Measurements from ENCODE around the gene DCAF11. TPM values are rescaled to one million over a fixed set of nuclear protein-coding genes. Genes with fewer than 3 reads are reported as not detected.

Gene DCAF11
- total RNA-seq, 1 donor from 2014 or later: 84.3 TPM

GRCh38 chr14:24095271-24096068 lies 19.1 kb upstream of the DCAF11 start:
- Mint-ChIP-seq H3K36me3 (ENCODE audit: low read depth) (peaks cover 47% of the 10 kb centered on the region), H3K27me3 (no peaks in the 10 kb centered on the region), H3K4me3 (peak overlapping the region; percentile 99), H3K9me3 (no peaks in the 10 kb centered on the region), H3K4me1 (peaks cover 29% of the 10 kb centered on the region), H3K27ac (peak overlapping the region; percentile 99)
- peak; percentile 61 for DNase-seq
- peak; percentile 57 for ATAC-seq (ENCODE audit: low read depth)
- TF ChIP-seq, protein P1, sequence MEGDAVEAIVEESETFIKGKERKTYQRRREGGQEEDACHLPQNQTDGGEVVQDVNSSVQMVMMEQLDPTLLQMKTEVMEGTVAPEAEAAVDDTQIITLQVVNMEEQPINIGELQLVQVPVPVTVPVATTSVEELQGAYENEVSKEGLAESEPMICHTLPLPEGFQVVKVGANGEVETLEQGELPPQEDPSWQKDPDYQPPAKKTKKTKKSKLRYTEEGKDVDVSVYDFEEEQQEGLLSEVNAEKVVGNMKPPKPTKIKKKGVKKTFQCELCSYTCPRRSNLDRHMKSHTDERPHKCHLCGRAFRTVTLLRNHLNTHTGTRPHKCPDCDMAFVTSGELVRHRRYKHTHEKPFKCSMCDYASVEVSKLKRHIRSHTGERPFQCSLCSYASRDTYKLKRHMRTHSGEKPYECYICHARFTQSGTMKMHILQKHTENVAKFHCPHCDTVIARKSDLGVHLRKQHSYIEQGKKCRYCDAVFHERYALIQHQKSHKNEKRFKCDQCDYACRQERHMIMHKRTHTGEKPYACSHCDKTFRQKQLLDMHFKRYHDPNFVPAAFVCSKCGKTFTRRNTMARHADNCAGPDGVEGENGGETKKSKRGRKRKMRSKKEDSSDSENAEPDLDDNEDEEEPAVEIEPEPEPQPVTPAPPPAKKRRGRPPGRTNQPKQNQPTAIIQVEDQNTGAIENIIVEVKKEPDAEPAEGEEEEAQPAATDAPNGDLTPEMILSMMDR (IDR thresholded peaks at IDR 0.05): no peak
- POLR2A ChIA-PET: interaction anchor here (0.9 to 7.4 kb wide), 24 partner anchors 9 to 1001 kb away, joined by 4 to 138 read pairs (median 14); partner anchors contain the start of genes CARMIL3, CBLN3, CHMP4A and DCAF11
- CTCF ChIA-PET: interaction anchor here (0.6 to 7.9 kb wide), 6 partner anchors 10 to 1107 kb away, joined by 3 to 138 read pairs (median 8); partner anchors contain the start of genes DCAF11, NRL, PSME2 and RNF31
- intact Hi-C loops (cut with micrococcal nuclease): loop anchor here (1.0 to 10.0 kb wide), 6 partner anchors 13 to 541 kb away; partner anchors contain the start of genes DCAF11, IRF9, NRL and THTPA

DNA sequence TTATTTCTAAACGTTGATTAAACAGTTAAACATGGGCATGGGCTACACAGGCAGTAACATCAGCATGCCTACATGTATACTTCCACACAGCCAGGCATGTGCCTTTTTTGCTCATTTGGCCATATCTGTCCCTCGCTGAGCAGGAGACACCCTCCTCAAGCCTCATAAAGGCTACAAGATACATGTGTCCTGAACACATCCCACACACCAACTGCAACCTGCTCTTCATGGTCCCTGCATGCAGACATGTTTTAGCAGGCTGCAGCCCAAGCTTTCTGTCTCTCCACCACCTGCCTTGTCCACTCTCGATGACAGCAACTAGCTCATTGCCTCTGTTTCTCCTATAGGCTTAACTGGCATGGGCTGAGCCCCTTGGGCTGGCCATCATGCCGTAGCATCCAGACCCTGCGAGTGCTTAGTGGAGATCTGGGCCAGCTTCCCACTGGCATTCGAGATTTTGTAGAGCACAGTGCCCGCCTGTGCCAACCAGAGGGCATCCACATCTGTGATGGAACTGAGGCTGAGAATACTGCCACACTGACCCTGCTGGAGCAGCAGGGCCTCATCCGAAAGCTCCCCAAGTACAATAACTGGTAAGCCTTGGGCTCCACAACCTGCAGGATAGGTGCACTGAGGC lies 17.9 kb upstream of the DCAF11 start:
- ChIA-PET POLR2A (interaction anchor here (0.7 to 7.4 kb wide), 13 partner anchors 10 to 1002 kb away, joined by 3 to 138 read pairs (median 9); partner anchors contain the start of genes DCAF11, IRF9, NRL and PSME1), CTCF (interaction anchor here (1.0 to 2.4 kb wide), 2 partner anchors 12 to 39 kb away, joined by 5 to 9 read pairs; no protein-coding TSS in a partner anchor)
- ATAC-seq (ENCODE audit: low read depth) (no peak), DNase-seq (no peak)
- Mint-ChIP-seq H3K27ac (peak overlapping the region; percentile 99), H3K36me3 (ENCODE audit: low read depth) (peaks cover 58% of the 10 kb centered on the region), H3K4me3 (peak overlapping the region; percentile 24), H3K4me1 (peaks cover 25% of the 10 kb centered on the region), H3K9me3 (no peaks in the 10 kb centered on the region), H3K27me3 (no peaks in the 10 kb centered on the region)
- intact Hi-C loops (cut with micrococcal nuclease): loop anchor here (10.0 kb wide), 1 partner anchor 542 kb away; the partner anchor contains the start of genes THTPA and ZFHX2
- TF ChIP-seq, protein P1 (IDR thresholded peaks at IDR 0.05): no peak

DNA sequence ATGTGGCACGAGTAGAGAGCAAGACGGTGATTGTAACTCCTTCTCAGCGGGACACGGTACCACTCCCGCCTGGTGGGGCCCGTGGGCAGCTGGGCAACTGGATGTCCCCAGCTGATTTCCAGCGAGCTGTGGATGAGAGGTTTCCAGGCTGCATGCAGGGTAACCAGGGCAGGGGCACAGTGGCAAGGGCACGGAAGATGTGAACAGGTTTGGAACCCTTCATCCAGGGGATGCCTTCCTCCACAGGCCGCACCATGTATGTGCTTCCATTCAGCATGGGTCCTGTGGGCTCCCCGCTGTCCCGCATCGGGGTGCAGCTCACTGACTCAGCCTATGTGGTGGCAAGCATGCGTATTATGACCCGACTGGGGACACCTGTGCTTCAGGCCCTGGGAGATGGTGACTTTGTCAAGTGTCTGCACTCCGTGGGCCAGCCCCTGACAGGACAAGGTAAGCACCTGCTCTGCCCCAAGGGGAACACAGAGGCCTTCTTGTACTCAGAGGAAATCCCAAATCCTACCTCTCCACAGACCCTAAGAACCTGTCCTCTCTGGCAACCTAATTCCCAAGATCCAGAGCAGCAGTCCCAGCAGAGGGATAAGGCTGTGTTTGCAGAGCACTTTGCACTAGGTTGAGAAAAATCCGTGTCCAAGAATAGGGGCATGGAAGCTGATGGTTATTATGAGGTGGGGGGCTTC lies 16.2 kb upstream of the DCAF11 start:
- Mint-ChIP-seq H3K4me1 (peaks cover 18% of the 10 kb centered on the region), H3K4me3 (no peak overlapping the region), H3K9me3 (no peaks in the 10 kb centered on the region), H3K27ac (no peak overlapping the region), H3K36me3 (ENCODE audit: low read depth) (peaks cover 71% of the 10 kb centered on the region), H3K27me3 (no peaks in the 10 kb centered on the region)
- TF ChIP-seq, protein P1 (IDR thresholded peaks at IDR 0.05): no peak
- ATAC-seq (ENCODE audit: low read depth) (no peak), DNase-seq (no peak)
- ChIA-PET POLR2A (interaction anchor here (0.5 to 1.8 kb wide), 4 partner anchors 9 to 113 kb away, joined by 4 to 9 read pairs (median 4); partner anchors contain the start of genes DCAF11 and NRL), CTCF (interaction anchor here (2.4 kb wide), 1 partner anchor 11 kb away, joined by 9 read pairs; no protein-coding TSS in a partner anchor)
- intact Hi-C loops (cut with micrococcal nuclease): loop anchor here (10.0 kb wide), 1 partner anchor 544 kb away; the partner anchor contains the start of genes THTPA and ZFHX2

DNA sequence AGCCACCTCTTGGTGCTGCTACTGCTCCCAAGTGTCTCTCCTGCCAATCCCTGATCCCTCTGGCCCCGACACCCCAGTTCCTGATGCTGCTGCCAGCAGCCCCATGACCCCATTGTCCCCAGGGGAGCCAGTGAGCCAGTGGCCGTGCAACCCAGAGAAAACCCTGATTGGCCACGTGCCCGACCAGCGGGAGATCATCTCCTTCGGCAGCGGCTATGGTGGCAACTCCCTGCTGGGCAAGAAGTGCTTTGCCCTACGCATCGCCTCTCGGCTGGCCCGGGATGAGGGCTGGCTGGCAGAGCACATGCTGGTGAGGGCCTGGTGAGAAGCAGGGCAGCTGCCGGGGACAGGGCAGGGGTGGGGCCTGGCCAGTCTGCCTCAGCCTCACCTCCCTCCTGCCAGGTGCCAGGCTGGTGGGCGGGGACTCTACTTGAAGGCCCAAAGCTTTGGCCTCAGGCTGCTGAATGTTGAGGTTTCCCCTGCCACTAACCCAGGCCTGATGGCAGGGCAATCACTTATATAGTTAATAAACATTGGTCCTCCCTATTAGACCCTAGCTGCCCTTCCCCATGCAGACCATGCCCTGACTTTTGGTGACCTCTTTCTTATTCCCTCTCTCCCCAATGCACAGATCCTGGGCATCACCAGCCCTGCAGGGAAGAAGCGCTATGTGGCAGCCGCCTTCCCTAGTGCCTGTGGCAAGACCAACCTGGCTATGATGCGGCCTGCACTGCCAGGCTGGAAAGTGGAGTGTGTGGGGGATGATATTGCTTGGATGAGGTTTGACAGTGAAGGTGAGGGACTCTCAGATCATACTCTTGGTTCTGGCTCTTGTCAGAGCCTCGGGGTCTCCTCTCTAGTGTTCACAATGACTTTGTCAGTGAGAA lies 15.4 kb upstream of the DCAF11 start:
- Mint-ChIP-seq H3K4me3 (no peak overlapping the region), H3K27me3 (no peaks in the 10 kb centered on the region), H3K9me3 (no peaks in the 10 kb centered on the region), H3K36me3 (ENCODE audit: low read depth) (peaks cover 79% of the 10 kb centered on the region), H3K27ac (no peak overlapping the region), H3K4me1 (peaks cover 14% of the 10 kb centered on the region)
- CTCF ChIA-PET: interaction anchor here (1.1 kb wide), 1 partner anchor 8 kb away, joined by 4 read pairs; no protein-coding TSS in a partner anchor
- ATAC-seq (ENCODE audit: low read depth) (no peak), DNase-seq (no peak)
- POLR2A ChIA-PET: interaction anchor here (1.1 kb wide), 1 partner anchor 143 kb away, joined by 3 read pairs; the partner anchor contains the start of gene TINF2
- intact Hi-C loops (cut with micrococcal nuclease): loop anchor here (10.0 kb wide), 1 partner anchor 544 kb away; the partner anchor contains the start of genes THTPA and ZFHX2
- TF ChIP-seq, protein P1 (IDR thresholded peaks at IDR 0.05): no peak
